Mammary epithelial cell (primary cell): ENCODE measurements around the gene WDR47.
"Not testable (repeated sequence)": the region's sequence is repeated elsewhere in the genome, so short reads cannot be mapped to it uniquely, and the experiment has no call there.

Experiments used
- EZH2 ChIP-seq: IDR thresholded peaks from 2 replicates; pipeline ENCODE4 v1.6.1; 2012; ENCODE audit warnings: low read length, inconsistent platforms, borderline replicate concordance
- TF ChIP-seq, protein P1 (sequence below), 2 donors: IDR thresholded peaks in 1 of 2; conservative IDR thresholded peaks in 1 of 2; 2 replicates each; pipeline ENCODE4 v1.5.1; 2011 to 2012; ENCODE audit warnings: inconsistent platforms in 2 of 2, low read length in 2 of 2, mild to moderate bottlenecking in 2 of 2, control low read depth in 1 of 2, low read depth in 1 of 2; ENCODE audit not compliant: insufficient read depth in 1 of 2; ENCODE audit errors: extremely low read depth in 1 of 2

- TF ChIP-seq, protein P1, sequence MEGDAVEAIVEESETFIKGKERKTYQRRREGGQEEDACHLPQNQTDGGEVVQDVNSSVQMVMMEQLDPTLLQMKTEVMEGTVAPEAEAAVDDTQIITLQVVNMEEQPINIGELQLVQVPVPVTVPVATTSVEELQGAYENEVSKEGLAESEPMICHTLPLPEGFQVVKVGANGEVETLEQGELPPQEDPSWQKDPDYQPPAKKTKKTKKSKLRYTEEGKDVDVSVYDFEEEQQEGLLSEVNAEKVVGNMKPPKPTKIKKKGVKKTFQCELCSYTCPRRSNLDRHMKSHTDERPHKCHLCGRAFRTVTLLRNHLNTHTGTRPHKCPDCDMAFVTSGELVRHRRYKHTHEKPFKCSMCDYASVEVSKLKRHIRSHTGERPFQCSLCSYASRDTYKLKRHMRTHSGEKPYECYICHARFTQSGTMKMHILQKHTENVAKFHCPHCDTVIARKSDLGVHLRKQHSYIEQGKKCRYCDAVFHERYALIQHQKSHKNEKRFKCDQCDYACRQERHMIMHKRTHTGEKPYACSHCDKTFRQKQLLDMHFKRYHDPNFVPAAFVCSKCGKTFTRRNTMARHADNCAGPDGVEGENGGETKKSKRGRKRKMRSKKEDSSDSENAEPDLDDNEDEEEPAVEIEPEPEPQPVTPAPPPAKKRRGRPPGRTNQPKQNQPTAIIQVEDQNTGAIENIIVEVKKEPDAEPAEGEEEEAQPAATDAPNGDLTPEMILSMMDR (conservative IDR thresholded peaks at IDR 0.05 in 1 of 2, IDR thresholded peaks at IDR 0.05 in 1 of 2; ENCODE audit: extremely low read depth in 1 of 2, insufficient read depth in 1 of 2, low read depth in 1 of 2, low read length in 2 of 2) = not testable (repeated sequence)
- not testable (repeated sequence) for TF ChIP-seq EZH2
Measured at GRCh38 chr1:109052145-109052544, 10.2 kb upstream of the WDR47 start.
